ENCODE data around the gene MAPK8IP1.
"Not testable (repeated sequence)": the region's sequence is repeated elsewhere in the genome, so short reads cannot be mapped to it uniquely, and the experiment has no call there.

MAPK8IP1 gene

GRCh38 chr11:45895553-45896259 lies 10.3 kb downstream of the MAPK8IP1 start:
- TF ChIP-seq, protein P1, sequence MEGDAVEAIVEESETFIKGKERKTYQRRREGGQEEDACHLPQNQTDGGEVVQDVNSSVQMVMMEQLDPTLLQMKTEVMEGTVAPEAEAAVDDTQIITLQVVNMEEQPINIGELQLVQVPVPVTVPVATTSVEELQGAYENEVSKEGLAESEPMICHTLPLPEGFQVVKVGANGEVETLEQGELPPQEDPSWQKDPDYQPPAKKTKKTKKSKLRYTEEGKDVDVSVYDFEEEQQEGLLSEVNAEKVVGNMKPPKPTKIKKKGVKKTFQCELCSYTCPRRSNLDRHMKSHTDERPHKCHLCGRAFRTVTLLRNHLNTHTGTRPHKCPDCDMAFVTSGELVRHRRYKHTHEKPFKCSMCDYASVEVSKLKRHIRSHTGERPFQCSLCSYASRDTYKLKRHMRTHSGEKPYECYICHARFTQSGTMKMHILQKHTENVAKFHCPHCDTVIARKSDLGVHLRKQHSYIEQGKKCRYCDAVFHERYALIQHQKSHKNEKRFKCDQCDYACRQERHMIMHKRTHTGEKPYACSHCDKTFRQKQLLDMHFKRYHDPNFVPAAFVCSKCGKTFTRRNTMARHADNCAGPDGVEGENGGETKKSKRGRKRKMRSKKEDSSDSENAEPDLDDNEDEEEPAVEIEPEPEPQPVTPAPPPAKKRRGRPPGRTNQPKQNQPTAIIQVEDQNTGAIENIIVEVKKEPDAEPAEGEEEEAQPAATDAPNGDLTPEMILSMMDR (IDR thresholded peaks at IDR 0.05; ENCODE audit: low read depth, low read length) = no peak
- DNase-seq (ENCODE audit: extremely low read depth, low read depth) = no peak

- TF ChIP-seq, protein P1 (IDR thresholded peaks at IDR 0.05; ENCODE audit: low read depth, low read length) = no peak
- no peak for DNase-seq (ENCODE audit: extremely low read depth, low read depth)
Observed at GRCh38 chr11:45896422-45896984, 11.1 kb downstream of the MAPK8IP1 start.

GRCh38 chr11:45897556-45897955 lies 12.1 kb downstream of the MAPK8IP1 start:
- TF ChIP-seq, protein P1 (IDR thresholded peaks at IDR 0.05; ENCODE audit: low read depth, low read length) = no peak
- DNase-seq (ENCODE audit: extremely low read depth, low read depth) = no peak

DNA sequence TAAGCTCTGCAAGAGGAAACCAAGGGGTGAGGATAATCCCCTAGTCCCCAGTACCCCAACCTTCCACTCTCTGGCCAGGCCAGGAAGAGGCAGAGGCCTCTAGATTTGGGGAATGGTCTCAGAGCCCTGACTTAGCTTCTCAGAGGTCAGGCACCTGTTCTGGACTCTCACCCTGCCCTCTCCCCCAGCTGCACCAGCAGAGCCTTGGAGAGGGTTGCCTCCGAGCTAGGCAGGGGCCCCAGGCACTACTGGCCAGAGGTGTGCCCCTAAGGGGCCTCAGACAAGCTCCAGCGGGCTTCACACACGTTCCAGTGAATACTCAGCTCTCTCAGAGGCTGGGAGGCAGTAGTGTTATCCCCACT lies 13.6 kb downstream of the MAPK8IP1 start:
- TF ChIP-seq, protein P1 (IDR thresholded peaks at IDR 0.05; ENCODE audit: low read depth, low read length) = no peak

GRCh38 chr11:45899448-45900174 lies 14.2 kb downstream of the MAPK8IP1 start:
- TF ChIP-seq, protein P1 (IDR thresholded peaks at IDR 0.05; ENCODE audit: low read depth, low read length) = no peak
- peak; percentile 63 for DNase-seq (ENCODE audit: extremely low read depth, low read depth)

More for the DNA sequence above, 13.6 kb downstream of the MAPK8IP1 start:
- no peak for DNase-seq (ENCODE audit: extremely low read depth, low read depth)

GRCh38 chr11:45900175-45900800 lies 14.8 kb downstream of the MAPK8IP1 start:
- DNase-seq (ENCODE audit: extremely low read depth, low read depth) = not testable (repeated sequence)

GRCh38 chr11:45900916-45901617 lies 15.6 kb downstream of the MAPK8IP1 start:
- DNase-seq (ENCODE audit: extremely low read depth, low read depth) = no peak

More at GRCh38 chr11:45900916-45901617, 15.6 kb downstream of the MAPK8IP1 start:
- TF ChIP-seq, protein P1 (IDR thresholded peaks at IDR 0.05; ENCODE audit: low read depth, low read length) = no peak

All from AG09319 (cell line).